Stomach (tissue), 4 donors: ENCODE measurements around the gene MED13L.

ENCODE experiments used
- POLR2A ChIP-seq, 4 donors: fragments of 450-650 bp; IDR thresholded peaks; one replicate each; pipeline ENCODE4 v1.6.1; 2016; ENCODE audit warnings: antibody characterized with exemption in 4 of 4, control low read depth in 2 of 4, mild to moderate bottlenecking in 1 of 4, moderate library complexity in 1 of 4
- TF ChIP-seq, protein P1 (sequence below), 7 experiments: fragments of 450-650 bp in 4 of 7; fragments of 200-600 bp in 3 of 7; sonication (generic) in 3 of 7; IDR thresholded peaks; one replicate each; pipeline ENCODE4 v1.5.1; 2016 to 2019; ENCODE audit warnings: antibody characterized with exemption in 7 of 7, control low read depth in 2 of 7, mild to moderate bottlenecking in 1 of 7

- TF ChIP-seq, protein P1, sequence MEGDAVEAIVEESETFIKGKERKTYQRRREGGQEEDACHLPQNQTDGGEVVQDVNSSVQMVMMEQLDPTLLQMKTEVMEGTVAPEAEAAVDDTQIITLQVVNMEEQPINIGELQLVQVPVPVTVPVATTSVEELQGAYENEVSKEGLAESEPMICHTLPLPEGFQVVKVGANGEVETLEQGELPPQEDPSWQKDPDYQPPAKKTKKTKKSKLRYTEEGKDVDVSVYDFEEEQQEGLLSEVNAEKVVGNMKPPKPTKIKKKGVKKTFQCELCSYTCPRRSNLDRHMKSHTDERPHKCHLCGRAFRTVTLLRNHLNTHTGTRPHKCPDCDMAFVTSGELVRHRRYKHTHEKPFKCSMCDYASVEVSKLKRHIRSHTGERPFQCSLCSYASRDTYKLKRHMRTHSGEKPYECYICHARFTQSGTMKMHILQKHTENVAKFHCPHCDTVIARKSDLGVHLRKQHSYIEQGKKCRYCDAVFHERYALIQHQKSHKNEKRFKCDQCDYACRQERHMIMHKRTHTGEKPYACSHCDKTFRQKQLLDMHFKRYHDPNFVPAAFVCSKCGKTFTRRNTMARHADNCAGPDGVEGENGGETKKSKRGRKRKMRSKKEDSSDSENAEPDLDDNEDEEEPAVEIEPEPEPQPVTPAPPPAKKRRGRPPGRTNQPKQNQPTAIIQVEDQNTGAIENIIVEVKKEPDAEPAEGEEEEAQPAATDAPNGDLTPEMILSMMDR (IDR thresholded peaks at IDR 0.05), result no peak
- TF ChIP-seq POLR2A (IDR thresholded peaks at IDR 0.05), result no peak
Observed at GRCh38 chr12:116247377-116247776, 30.1 kb downstream of the MED13L start.
